GM19328 (cell line): Measurements from ENCODE around the gene MYO7B.

Experiments used
- ATAC-seq: cut with Tn5 transposase; IDR thresholded peaks from one replicate; pipeline ENCODE4 v1.9.1; 2021; ENCODE audit warnings: mild to moderate bottlenecking, moderate library complexity; ENCODE audit not compliant: unreplicated experiment

MYO7B gene

DNA sequence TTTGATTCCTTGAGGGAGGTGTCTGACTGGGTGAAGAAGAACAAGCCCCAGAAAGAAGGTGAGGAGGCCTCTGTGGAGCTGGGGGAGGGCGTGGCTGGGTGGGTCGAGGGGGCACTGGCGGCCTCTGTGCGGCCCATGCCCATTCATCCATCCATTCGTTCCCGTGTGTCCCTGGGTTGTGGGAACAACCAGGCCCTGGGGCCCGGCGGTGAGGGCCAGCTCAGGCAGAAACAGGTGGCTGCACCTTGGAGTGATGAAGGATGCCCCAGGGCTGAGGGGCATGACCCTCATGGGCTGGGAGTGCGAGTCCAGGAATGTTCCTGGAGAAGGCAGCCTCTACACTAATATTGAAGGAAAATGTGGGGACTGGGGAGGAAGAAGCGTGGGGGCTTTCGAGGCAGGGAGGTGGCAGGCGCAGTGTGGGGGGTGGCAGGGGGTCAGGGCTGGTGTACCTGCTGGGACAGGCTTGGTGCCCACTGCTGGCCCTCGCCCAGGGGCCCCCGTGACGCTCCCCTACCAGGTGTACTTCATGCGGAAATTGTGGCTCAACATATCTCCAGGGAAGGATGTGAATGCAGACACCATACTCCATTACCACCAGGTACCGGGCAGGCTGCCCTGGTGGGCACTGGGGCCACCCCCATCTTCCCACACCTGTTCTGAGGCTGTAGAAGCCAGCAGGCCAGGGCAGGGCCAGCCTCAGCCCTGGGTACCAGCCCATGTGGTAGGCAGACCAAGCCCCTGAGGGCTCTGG lies 99.3 kb downstream of the MYO7B start:
- ATAC-seq: no peak

- ATAC-seq: no peak
These were observed 100.1 kb downstream of the MYO7B start for GRCh38 chr2:127635380-127636237.

GRCh38 chr2:127636248-127637235 lies 101.1 kb downstream of the MYO7B start:
- ATAC-seq: no peak

GRCh38 chr2:127637236-127637630 lies 101.8 kb downstream of the MYO7B start:
- ATAC-seq: no peak

GRCh38 chr2:127637725-127638252 lies 102.3 kb downstream of the MYO7B start:
- no peak for ATAC-seq

DNA sequence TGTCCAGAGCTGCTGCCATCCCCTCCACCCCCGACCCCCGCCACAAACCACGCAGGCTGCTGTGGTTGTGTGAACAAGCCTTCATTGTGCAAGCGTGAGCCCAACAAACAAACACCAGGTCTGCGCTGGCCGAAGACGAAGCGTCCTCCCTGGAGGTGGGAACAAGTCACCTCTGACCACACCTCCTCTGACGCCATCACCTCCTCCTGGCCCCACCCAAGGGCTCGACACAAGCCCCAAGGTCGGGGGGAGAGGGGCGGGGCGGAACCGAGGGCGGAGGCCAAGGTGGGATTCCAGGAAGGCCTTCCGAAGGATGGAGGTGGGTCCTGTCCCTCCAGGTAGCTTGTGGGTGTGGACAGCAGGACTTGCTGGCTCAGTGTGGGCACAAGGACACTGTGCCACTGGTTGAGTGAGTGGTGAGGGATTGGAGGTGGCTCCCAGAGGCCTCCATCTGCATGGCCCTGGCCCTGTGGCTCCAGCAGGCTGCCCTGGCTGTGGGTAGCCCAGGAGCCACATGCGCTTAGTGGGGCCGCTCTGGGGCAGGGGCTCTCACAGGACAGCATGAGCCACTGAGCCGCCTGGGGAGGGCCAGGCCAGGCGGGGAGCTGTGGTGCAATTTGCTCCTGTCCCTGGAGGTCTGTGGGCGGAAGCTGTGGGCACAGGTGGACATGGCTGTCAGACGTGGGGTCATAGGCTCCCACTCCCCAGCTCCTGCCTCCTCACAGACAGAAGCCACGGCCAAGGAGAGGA lies 103.1 kb downstream of the MYO7B start:
- no peak for ATAC-seq

DNA sequence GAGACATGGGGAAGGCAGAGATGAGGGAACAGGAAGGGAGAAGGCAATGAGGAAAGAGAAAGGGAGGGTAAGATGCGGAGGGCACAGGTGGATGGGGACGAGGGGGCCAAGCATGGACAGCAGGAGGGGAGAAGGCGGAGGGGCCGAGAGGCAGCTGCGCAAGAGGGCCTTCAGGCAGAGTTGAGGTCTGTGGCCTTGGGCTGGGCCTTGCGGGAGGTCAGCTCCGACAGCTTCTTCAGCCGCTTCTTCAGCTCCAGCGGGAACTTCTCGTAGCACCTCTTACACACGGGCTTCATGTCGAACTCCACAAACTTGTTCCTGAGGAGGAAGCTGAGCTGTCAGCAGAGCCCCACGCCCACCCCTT lies 103.6 kb downstream of the MYO7B start:
- no peak for ATAC-seq

GRCh38 chr2:127640082-127641072 lies 104.9 kb downstream of the MYO7B start:
- peak; percentile 55 for ATAC-seq

DNA sequence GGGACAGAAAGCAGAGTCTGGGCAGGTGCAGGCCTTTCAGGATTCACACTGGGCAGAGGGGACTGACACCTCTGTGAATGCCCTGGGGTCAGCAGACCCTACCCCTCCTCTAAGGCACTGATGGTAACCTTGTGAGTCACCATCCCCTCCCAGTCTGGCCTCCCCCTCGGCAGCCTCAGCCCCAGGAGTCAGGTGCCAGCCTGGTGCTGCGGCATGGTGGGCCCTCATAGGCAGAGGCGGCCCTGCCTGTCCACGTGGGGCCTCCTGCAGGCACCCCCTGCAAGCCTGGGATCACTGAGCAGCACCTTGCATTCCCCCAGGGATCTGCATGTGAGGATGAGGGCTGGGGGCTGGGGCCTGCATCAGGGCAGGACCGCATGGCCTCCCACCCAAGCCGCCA lies 105.7 kb downstream of the MYO7B start:
- ATAC-seq: no peak

- no peak for ATAC-seq
These were observed 106.5 kb downstream of the MYO7B start for GRCh38 chr2:127641846-127642507.

- ATAC-seq: no peak
These were observed 107.4 kb downstream of the MYO7B start for GRCh38 chr2:127642706-127643438.

DNA sequence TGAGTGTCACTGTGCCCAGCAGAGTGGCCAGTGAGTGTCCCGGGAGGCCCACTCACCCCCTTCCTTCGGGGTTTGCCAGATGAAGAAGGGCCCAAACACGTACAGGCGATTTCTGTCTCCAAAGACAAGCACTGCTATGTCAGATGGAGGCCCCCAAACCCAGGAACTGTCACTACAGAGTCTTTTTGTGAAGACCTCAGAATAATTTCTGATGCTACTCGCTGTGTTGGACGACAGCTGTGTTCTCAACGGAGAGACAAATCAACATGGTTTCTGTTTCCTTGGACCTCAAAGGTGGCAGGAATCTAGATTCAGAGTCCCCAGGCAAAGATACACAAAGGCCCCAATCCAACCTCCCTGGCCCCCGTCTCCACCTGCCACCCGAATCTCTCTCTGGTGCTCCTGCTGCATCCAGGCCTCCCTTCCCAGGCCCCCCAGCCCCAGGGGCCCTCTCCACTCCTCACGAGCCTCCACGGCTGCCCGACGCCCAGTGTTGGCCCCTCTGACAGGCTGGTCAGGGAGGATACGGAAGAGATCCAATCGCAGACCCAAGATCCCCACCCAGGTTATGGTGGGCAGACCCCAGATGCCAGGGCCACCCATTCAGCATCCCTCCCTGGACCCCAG lies 108.1 kb downstream of the MYO7B start:
- no peak for ATAC-seq

GRCh38 chr2:127644066-127645025 lies 108.9 kb downstream of the MYO7B start:
- no peak for ATAC-seq

- no peak for ATAC-seq
These were observed 109.5 kb downstream of the MYO7B start for GRCh38 chr2:127645026-127645394.

DNA sequence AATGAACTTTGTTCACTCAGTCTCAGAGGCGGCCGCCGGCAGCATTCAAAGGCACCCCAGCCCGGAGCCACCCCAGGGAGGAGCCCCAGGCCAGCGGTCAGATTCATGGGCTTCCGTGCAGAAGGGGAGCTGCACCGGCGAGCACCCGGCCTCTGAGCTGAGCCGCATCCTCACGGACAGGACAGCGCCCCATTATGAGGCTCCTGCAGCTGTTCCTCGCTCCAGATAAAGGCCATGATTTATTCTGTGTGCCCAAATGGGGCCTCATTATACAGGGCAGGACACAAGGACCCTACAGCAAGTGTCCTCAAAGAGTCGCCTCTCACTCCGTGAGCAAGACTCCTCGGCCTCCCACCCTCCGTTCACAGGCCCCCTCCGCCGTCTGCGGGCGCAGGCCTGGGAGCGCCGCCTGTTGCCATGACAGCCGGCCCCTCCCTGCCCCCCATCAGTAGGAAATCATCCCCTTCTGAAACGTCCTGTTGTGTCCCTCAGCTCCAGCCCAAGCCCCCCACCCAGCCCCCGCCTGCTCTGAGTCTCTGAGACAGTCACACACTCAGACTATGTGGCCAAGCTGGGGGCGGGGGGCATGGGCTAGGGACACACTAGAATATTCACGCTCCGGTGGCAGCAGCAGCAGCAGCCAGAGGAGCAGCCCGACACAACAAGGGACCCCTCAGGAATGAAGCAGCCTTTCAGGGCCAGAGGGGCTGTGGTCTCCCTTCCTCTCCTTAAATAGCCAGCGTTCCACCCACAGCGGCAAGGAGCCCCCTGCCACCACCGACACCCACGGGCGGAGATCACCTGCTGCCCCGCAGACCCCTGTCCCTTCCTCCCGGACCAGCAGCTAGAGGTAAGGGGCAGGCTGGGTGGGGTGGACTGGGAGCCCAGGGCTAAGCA lies 110.2 kb downstream of the MYO7B start, which contains the start of gene GPR17:
Gene GPR17 (plus strand): TSS at position 759 of the 897 bp plus-strand sequence. CDS start 4,583 bp downstream, outside the sequence.
- no peak for ATAC-seq
